Aorta (tissue), 5 donors: ENCODE results near the gene PCSK7. TPM values are rescaled to one million over a fixed set of nuclear protein-coding genes. Genes with fewer than 3 reads are reported as not detected.

Experiments
- ATAC-seq: fragments of 200-7000 bp; cut with Tn5 transposase; one replicate; pipeline ENCODE4 v1.9.1; 2022; ENCODE audit warnings: moderate library complexity; ENCODE audit not compliant: low FRiP score
- DNase-seq, 2 donors: peaks; one replicate each; pipeline ENCODE4 v3.0.0-alpha.2; 2020
- H3K27ac ChIP-seq, 2 donors: one replicate each; pipeline ENCODE4 v1.5.1; 2013; ENCODE audit warnings: low read length in 2 of 2, mild to moderate bottlenecking in 2 of 2, moderate library complexity in 2 of 2, control low read depth in 1 of 2, inconsistent platforms in 1 of 2, low read depth in 1 of 2
- H3K27me3 ChIP-seq, 2 donors: one replicate each; pipeline ENCODE4 v1.6.1; 2013; ENCODE audit warnings: control low read depth in 1 of 2, low read length in 1 of 2, mild to moderate bottlenecking in 1 of 2, moderate library complexity in 1 of 2; ENCODE audit not compliant: insufficient read depth in 2 of 2, control insufficient read depth in 1 of 2
- H3K36me3 ChIP-seq, 2 donors: one replicate each; pipeline ENCODE4 v1.6.1; 2013; ENCODE audit warnings: control low read depth in 1 of 2, low read length in 1 of 2, mild to moderate bottlenecking in 1 of 2; ENCODE audit not compliant: insufficient read depth in 2 of 2, control insufficient read depth in 1 of 2
- H3K4me1 ChIP-seq, 2 donors: one replicate each; pipeline ENCODE4 v1.6.1; 2013; ENCODE audit warnings: low read length in 2 of 2, control low read depth in 1 of 2, mild to moderate bottlenecking in 1 of 2, moderate library complexity in 1 of 2; ENCODE audit not compliant: insufficient read depth in 2 of 2, control insufficient read depth in 1 of 2
- H3K4me3 ChIP-seq, 2 donors: one replicate each; pipeline ENCODE4 v1.5.1; 2013; ENCODE audit warnings: low read length in 2 of 2, control low read depth in 1 of 2, mild to moderate bottlenecking in 1 of 2
- H3K9me3 ChIP-seq: one replicate; pipeline ENCODE4 v1.6.1; 2013; ENCODE audit warnings: mild to moderate bottlenecking, low read length; ENCODE audit not compliant: control insufficient read depth
- WGBS, 2 donors: extraction: QIAGEN DNeasy Blood & Tissue Kit; methylation state at CpG; one replicate each; pipeline ENCODE4 v1.1.7; 2013; 5-methylcytosine and 5-hydroxymethylcytosine counted together
- intact Hi-C, 2 donors: fragments of 100-400 bp; cut with DNase I; formaldehyde crosslinking; loops; one replicate each; pipeline versions ENCODE4 v1.14.2 to v1.15.0; 2022
- polyA plus RNA-seq, 2 donors: library from polyadenylated mRNA; stranded (reverse); fragments of 200-250 nt; gene quantifications; one replicate each; pipeline ENCODE4 v1.2.3, GENCODE V29; 2013
- total RNA-seq, 2 donors: library from RNA; stranded (reverse); fragmentation: NEBNext Ultra II Directional; extraction: Animal tissue kit (Norgen Biotek cat#: 25700); gene quantifications; one replicate each; pipeline ENCODE4 v1.2.1, GENCODE V29; 2021
- donor health status: healthy with polysubstance abuse.
- donor health status: Bipolar disorder and iron deficiency.
- donor health status: DM: no; HTN: no; CAD: no.
- donor health status: DM: no; HTN: no; CAD: no.
- donor health status: DM: yes; HTN: yes; CAD: no.

The PCSK7 gene
- total and polyA plus RNA-seq, 4 donors: 23.5 to 71.5 (median 54.9) TPM

- Histone ChIP-seq H3K9me3 (no peaks in the 10 kb centered on the region), H3K4me3 (no peak overlapping the region), H3K27ac (no peak overlapping the region), H3K36me3 (peaks cover 0 to 2% of the 10 kb centered on the region in 2 donors), H3K4me1 (no peaks in the 10 kb centered on the region), H3K27me3 (no peaks in the 10 kb centered on the region)
- 94% methylated on average over 15 of the region's 15 CpGs for WGBS, 2 donors
- DNase-seq (peak; percentile 47 to 65), ATAC-seq (no peak)
- intact Hi-C loops: no loop called here
Measured at GRCh38 chr11:117193130-117194020, 38.5 kb downstream of the PCSK7 start.

GRCh38 chr11:117192401-117192875, 39.4 kb downstream of the PCSK7 start:
- Histone ChIP-seq H3K4me3 (no peak overlapping the region), H3K4me1 (no peaks in the 10 kb centered on the region), H3K36me3 (peaks cover 0 to 2% of the 10 kb centered on the region in 2 donors), H3K9me3 (no peaks in the 10 kb centered on the region), H3K27me3 (no peaks in the 10 kb centered on the region), H3K27ac (no peak overlapping the region)
- DNase-seq (no peak), ATAC-seq (no peak)
- 90 to 91% methylated on average over 17 of the region's 17 CpGs for WGBS, 2 donors
- intact Hi-C loops: no loop called here

- Histone ChIP-seq H3K4me3 (no peak overlapping the region), H3K9me3 (no peaks in the 10 kb centered on the region), H3K4me1 (no peaks in the 10 kb centered on the region), H3K27me3 (no peaks in the 10 kb centered on the region), H3K36me3 (peaks cover 0 to 2% of the 10 kb centered on the region in 2 donors), H3K27ac (no peak overlapping the region)
- DNase-seq (peak in 1 of 2 donors; percentile 66), ATAC-seq (no peak)
- WGBS, 2 donors: 87% methylated on average over 26 of the region's 26 CpGs
- intact Hi-C loops: no loop called here
Measured at GRCh38 chr11:117191680-117192400, 40.0 kb downstream of the PCSK7 start.

- DNase-seq: peak; percentile 43 to 62
- no peak for ATAC-seq
- H3K9me3 ChIP-seq: no peaks in the 10 kb centered on the region
- H3K4me3 ChIP-seq: no peak overlapping the region
- H3K36me3 ChIP-seq: peaks cover 0 to 2% of the 10 kb centered on the region in 2 donors
- H3K27me3 ChIP-seq: no peaks in the 10 kb centered on the region
- no peaks in the 10 kb centered on the region for H3K4me1 ChIP-seq
- intact Hi-C loops: no loop called here
- no peak overlapping the region for H3K27ac ChIP-seq
- 83% methylated on average over 7 to 8 of the region's 8 CpGs for WGBS, 2 donors
Measured at GRCh38 chr11:117189941-117190544, 41.8 kb downstream of the PCSK7 start.

- DNase-seq: peak; percentile 70 to 78
- H3K27ac ChIP-seq: no peak overlapping the region
- intact Hi-C loops: no loop called here
- no peaks in the 10 kb centered on the region for H3K9me3 ChIP-seq
- no peaks in the 10 kb centered on the region for H3K27me3 ChIP-seq
- ATAC-seq: no peak
- H3K36me3 ChIP-seq: peaks cover 0 to 2% of the 10 kb centered on the region in 2 donors
- H3K4me3 ChIP-seq: no peak overlapping the region
- WGBS, 2 donors: 92% methylated on average over 22 of the region's 22 CpGs
- H3K4me1 ChIP-seq: no peaks in the 10 kb centered on the region
Measured at GRCh38 chr11:117189191-117189940, 42.5 kb downstream of the PCSK7 start.

- Histone ChIP-seq H3K36me3 (peaks cover 0 to 2% of the 10 kb centered on the region in 2 donors), H3K27ac (no peak overlapping the region), H3K4me3 (no peak overlapping the region), H3K27me3 (no peaks in the 10 kb centered on the region), H3K9me3 (no peaks in the 10 kb centered on the region), H3K4me1 (no peaks in the 10 kb centered on the region)
- WGBS, 2 donors: 85 to 86% methylated on average over 20 of the region's 20 CpGs
- ATAC-seq (no peak), DNase-seq (peak in 1 of 2 donors; percentile 77)
- intact Hi-C loops: no loop called here
Measured at GRCh38 chr11:117188620-117189081, 43.2 kb downstream of the PCSK7 start.

- Histone ChIP-seq H3K36me3 (peaks cover 0 to 2% of the 10 kb centered on the region in 2 donors), H3K27ac (no peak overlapping the region), H3K4me3 (no peak overlapping the region), H3K27me3 (no peaks in the 10 kb centered on the region), H3K4me1 (no peaks in the 10 kb centered on the region), H3K9me3 (no peaks in the 10 kb centered on the region)
- ATAC-seq: no peak
- WGBS, 2 donors: 91 to 92% methylated on average over 16 of the region's 16 CpGs
- DNase-seq: peak in 1 of 2 donors; percentile 67
- intact Hi-C loops: no loop called here
Measured at GRCh38 chr11:117187799-117188481, 43.9 kb downstream of the PCSK7 start.
